Activated CD8-positive, alpha-beta T cell treated with anti-CD3 and anti-CD28 coated beads for 36 hours (primary cell): Measurements from ENCODE around the gene TSHZ1. TPM values are rescaled to one million over a fixed set of nuclear protein-coding genes. Genes with fewer than 3 reads are reported as not detected.

ENCODE experiments used
- ATAC-seq: fragments of 200-7000 bp; cut with Tn5 transposase; one replicate; pipeline ENCODE4 v1.10.0; 2021; ENCODE audit warnings: mild to moderate bottlenecking, moderate library complexity
- CTCF ChIA-PET: fragments of 350-600 bp; sonication (Branson Sonifier 250); formaldehyde crosslinking; loops from one replicate; lab custom pipeline; 2021; ENCODE audit warnings: antibody characterized with exemption; lab: Charles Lee
- POLR2A ChIA-PET: fragments of 350-600 bp; sonication (Branson Sonifier 250); formaldehyde crosslinking; loops from one replicate; lab custom pipeline; 2021; ENCODE audit warnings: antibody characterized with exemption; lab: Charles Lee
- DNase-seq: peaks from one replicate; pipeline ENCODE4 v3.0.0-alpha.2; 2020
- H3K27ac Mint-ChIP-seq: one replicate; pipeline ENCODE4 v1.8.0; 2021; ENCODE audit warnings: mild to moderate bottlenecking, mixed read lengths
- H3K27me3 Mint-ChIP-seq: one replicate; pipeline ENCODE4 v1.8.0; 2021; ENCODE audit warnings: mixed read lengths
- H3K36me3 Mint-ChIP-seq: one replicate; pipeline ENCODE4 v1.8.0; 2021; ENCODE audit warnings: low read depth, mixed read lengths
- H3K4me1 Mint-ChIP-seq: one replicate; pipeline ENCODE4 v1.8.0; 2021; ENCODE audit warnings: low read depth, mixed read lengths
- H3K4me3 Mint-ChIP-seq: one replicate; pipeline ENCODE4 v1.8.0; 2021; ENCODE audit warnings: mild to moderate bottlenecking, moderate library complexity, mixed read lengths
- H3K9me3 Mint-ChIP-seq: one replicate; pipeline ENCODE4 v1.8.0; 2021; ENCODE audit warnings: mixed read lengths
- CTCF ChIP-seq: fragments of 200-600 bp; IDR thresholded peaks from one replicate; pipeline ENCODE4 v1.8.0; 2022; ENCODE audit warnings: antibody characterized with exemption, mild to moderate bottlenecking
- intact Hi-C: fragments of 100-400 bp; cut with micrococcal nuclease; formaldehyde crosslinking; loops from one replicate; pipeline ENCODE4 v1.10.0; 2022
- total RNA-seq, 2 experiments: library from RNA; stranded (reverse); gene quantifications; one replicate each; pipeline ENCODE4 v1.2.3, GENCODE V29; 2021

Gene TSHZ1
- total RNA-seq, 2 experiments from 2014 or later = 10.8 to 11.0 TPM

GRCh38 chr18:75211002-75211621 lies 515 bp downstream of the TSHZ1 start:
- POLR2A ChIA-PET = interaction anchor here (1.0 to 3.0 kb wide), 6 partner anchors 15 to 613 kb away, joined by 3 to 19 read pairs (median 8); partner anchors contain the start of gene ZNF407
- ATAC-seq = no peak

GRCh38 chr18:75211626-75211952 lies 992 bp downstream of the TSHZ1 start:
- intact Hi-C loops = loop anchor here (5.0 kb wide), 1 partner anchor 36 kb away; no protein-coding TSS in a partner anchor
- Mint-ChIP-seq H3K4me3 (no peak overlapping the region), H3K9me3 (no peaks in the 10 kb centered on the region), H3K27me3 (peaks cover 6% of the 10 kb centered on the region), H3K27ac (no peak overlapping the region), H3K36me3 (peaks cover 12% of the 10 kb centered on the region), H3K4me1 (peaks cover 55% of the 10 kb centered on the region)
- ChIA-PET CTCF (no interaction called here), POLR2A (interaction anchor here (1.2 to 1.4 kb wide), 2 partner anchors 31 to 35 kb away, joined by 3 to 5 read pairs; no protein-coding TSS in a partner anchor)
- ATAC-seq (no peak), DNase-seq (no peak)
- no peak for TF ChIP-seq CTCF

More at GRCh38 chr18:75211002-75211621, 515 bp downstream of the TSHZ1 start:
- Mint-ChIP-seq H3K4me1 (peaks cover 55% of the 10 kb centered on the region), H3K9me3 (no peaks in the 10 kb centered on the region), H3K27me3 (peaks cover 8% of the 10 kb centered on the region), H3K27ac (peak overlapping the region; percentile 98), H3K36me3 (peaks cover 12% of the 10 kb centered on the region), H3K4me3 (peak overlapping the region; percentile 93)
- intact Hi-C loops = loop anchor here (5.0 kb wide), 1 partner anchor 36 kb away; no protein-coding TSS in a partner anchor
- no peak for TF ChIP-seq CTCF
- DNase-seq = peak; percentile 47
- CTCF ChIA-PET = interaction anchor here (1.2 kb wide), 1 partner anchor 40 kb away, joined by 3 read pairs; no protein-coding TSS in a partner anchor

- POLR2A ChIA-PET = interaction anchor here (1.2 to 1.4 kb wide), 3 partner anchors 31 to 49 kb away, joined by 3 to 5 read pairs (median 3); no protein-coding TSS in a partner anchor
- H3K27ac Mint-ChIP-seq = peak overlapping the region; percentile 60
- H3K27me3 Mint-ChIP-seq = peaks cover 4% of the 10 kb centered on the region
- CTCF ChIA-PET = interaction anchor here (1.5 kb wide), 1 partner anchor 9 kb away, joined by 3 read pairs; no protein-coding TSS in a partner anchor
- intact Hi-C loops = loop anchor here (5.0 kb wide), 1 partner anchor 35 kb away; no protein-coding TSS in a partner anchor
- no peak for TF ChIP-seq CTCF
- peaks cover 58% of the 10 kb centered on the region for H3K4me1 Mint-ChIP-seq
- no peaks in the 10 kb centered on the region for H3K9me3 Mint-ChIP-seq
- ATAC-seq = no peak
- peak overlapping the region; percentile 76 for H3K4me3 Mint-ChIP-seq
- H3K36me3 Mint-ChIP-seq = peaks cover 12% of the 10 kb centered on the region
- peak; percentile 47 for DNase-seq
Measured at GRCh38 chr18:75211953-75212750, 1.6 kb downstream of the TSHZ1 start.

GRCh38 chr18:75212751-75213090 lies 2.1 kb downstream of the TSHZ1 start:
- DNase-seq (no peak), ATAC-seq (no peak)
- ChIA-PET POLR2A (interaction anchor here (0.9 to 1.4 kb wide), 3 partner anchors 34 to 48 kb away, joined by 3 to 5 read pairs (median 3); no protein-coding TSS in a partner anchor), CTCF (interaction anchor here (1.0 to 1.5 kb wide), 2 partner anchors 9 to 33 kb away, joined by 3 to 5 read pairs; no protein-coding TSS in a partner anchor)
- Mint-ChIP-seq H3K9me3 (no peaks in the 10 kb centered on the region), H3K4me3 (peak overlapping the region; percentile 76), H3K4me1 (peaks cover 58% of the 10 kb centered on the region), H3K27me3 (no peaks in the 10 kb centered on the region), H3K36me3 (peaks cover 9% of the 10 kb centered on the region), H3K27ac (peak overlapping the region; percentile 60)
- intact Hi-C loops = loop anchor here (5.0 kb wide), 1 partner anchor 35 kb away; no protein-coding TSS in a partner anchor
- TF ChIP-seq CTCF = no peak
